Measurements from ENCODE around the gene MRPS18A.
A peak's percentile ranks its signal among the peaks of the same experiment; 100 is the strongest.
"Not testable (repeated sequence)": the region's sequence is repeated elsewhere in the genome, so short reads cannot be mapped to it uniquely, and the experiment has no call there.

MRPS18A gene

DNA sequence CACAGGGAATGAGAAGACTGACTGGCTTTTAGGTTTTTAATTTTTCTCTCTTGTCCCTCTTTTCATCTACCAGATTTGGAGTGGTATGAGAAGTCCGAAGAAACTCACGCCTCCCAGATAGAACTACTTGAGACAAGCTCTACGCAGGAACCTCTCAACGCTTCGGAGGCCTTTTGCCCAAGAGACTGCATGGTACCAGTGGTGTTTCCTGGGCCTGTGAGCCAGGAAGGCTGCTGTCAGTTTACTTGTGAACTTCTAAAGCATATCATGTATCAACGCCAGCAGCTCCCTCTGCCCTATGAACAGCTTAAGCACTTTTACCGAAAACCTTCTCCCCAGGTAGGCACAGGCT is 51.3 kb downstream of the MRPS18A start:
- no peak for DNase-seq (ENCODE audit: low spot score)
- in situ Hi-C loops (cut with MboI; ENCODE audit: low sequenced_read_pairs, unreplicated experiment): no loop called here
- no peak for TF ChIP-seq CTCF (IDR thresholded peaks at IDR 0.05; ENCODE audit: borderline replicate concordance, control extremely low read depth, extremely low read depth, insufficient read depth, missing control alignments)

DNA sequence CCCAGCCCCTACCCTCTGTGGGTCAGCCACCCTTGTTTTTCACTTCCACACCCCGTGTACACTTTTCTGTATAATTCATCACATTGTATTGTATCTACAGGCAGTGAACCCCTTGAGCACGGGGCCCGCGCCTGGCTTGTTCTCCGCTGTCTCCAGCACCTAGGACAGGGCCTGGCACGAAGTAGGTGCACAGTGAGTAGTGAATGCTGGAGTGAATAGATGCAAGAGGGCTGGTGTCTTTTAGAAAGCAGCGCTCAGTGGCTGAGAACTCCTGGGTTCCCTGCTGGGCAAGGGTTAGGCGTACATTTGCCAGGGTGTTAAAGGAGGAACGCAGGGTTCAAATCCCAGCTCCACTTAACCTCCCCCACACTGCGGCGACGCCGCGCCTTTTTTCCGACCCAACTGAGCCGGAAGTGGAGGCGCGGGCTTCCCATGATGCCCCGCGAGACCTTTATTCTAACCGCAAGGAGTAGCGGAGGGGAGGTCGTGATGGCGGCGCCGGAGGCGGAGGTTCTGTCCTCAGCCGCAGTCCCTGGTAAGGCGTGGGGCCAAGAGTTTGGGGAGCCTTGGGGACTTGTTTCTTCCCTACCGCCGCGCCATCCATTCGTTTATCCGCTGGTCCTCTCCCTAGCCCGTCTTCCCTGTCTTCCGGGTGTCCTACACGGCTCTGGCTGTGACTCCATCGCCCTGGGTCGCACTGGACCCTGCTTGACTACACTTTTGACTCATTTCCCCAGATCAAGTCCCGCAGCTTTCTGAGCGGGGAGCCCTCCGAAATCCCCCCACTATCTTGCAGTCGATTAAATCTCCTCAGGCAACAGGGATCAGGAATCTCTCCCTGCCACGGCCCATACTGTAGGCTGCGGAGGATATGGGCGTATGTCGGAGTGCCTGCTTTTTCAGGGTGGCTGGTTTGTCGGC is 51.9 kb downstream of the MRPS18A start, which contains the start of gene MAD2L1BP:
Gene MAD2L1BP, plus strand, starts transcription at position 454 of the 921 bp plus-strand sequence. Its CDS starts 36 bp downstream, at position 490.
- no peak for TF ChIP-seq CTCF (IDR thresholded peaks at IDR 0.05; ENCODE audit: borderline replicate concordance, control extremely low read depth, extremely low read depth, insufficient read depth, missing control alignments)
- in situ Hi-C loops (cut with MboI; ENCODE audit: low sequenced_read_pairs, unreplicated experiment): no loop called here
- peak; percentile 85 for DNase-seq (ENCODE audit: low spot score)

DNA sequence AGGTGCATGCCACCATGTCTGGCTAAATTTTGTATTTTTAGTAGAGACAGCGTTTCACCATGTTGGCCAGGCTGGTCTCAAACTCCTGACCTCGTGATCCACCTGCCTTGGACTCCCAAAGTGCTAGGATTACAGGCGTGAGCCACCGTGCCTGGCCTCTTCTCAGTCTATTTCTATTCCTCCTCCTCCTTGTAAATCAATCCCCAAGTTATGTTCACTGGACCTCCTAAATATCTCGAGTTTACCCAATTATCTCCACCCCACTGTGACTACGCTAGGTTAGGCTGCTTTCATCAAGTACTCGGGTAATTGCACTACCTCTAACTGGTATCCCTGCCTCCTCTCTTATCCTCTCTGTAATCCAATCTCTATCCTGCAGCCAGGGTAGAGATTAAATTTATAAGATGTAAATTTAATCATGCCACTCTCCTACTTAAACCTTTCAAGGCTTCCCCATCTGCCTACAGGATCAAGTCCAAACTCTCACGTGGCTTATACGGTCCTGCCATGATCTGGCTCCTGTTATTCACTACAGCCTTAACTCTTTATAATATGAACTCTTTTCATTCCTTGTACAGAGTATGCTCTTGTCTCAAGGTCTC is 52.8 kb downstream of the MRPS18A start:
- no peak for DNase-seq (ENCODE audit: low spot score)
- TF ChIP-seq CTCF (IDR thresholded peaks at IDR 0.05; ENCODE audit: borderline replicate concordance, control extremely low read depth, extremely low read depth, insufficient read depth, missing control alignments): no peak
- in situ Hi-C loops (cut with MboI; ENCODE audit: low sequenced_read_pairs, unreplicated experiment): no loop called here

- DNase-seq (ENCODE audit: low spot score); in situ Hi-C loops (cut with MboI; ENCODE audit: low sequenced_read_pairs, unreplicated experiment): not testable (repeated sequence)
Observed at GRCh38 chr6:43633002-43633401, 54.6 kb downstream of the MRPS18A start.

DNA sequence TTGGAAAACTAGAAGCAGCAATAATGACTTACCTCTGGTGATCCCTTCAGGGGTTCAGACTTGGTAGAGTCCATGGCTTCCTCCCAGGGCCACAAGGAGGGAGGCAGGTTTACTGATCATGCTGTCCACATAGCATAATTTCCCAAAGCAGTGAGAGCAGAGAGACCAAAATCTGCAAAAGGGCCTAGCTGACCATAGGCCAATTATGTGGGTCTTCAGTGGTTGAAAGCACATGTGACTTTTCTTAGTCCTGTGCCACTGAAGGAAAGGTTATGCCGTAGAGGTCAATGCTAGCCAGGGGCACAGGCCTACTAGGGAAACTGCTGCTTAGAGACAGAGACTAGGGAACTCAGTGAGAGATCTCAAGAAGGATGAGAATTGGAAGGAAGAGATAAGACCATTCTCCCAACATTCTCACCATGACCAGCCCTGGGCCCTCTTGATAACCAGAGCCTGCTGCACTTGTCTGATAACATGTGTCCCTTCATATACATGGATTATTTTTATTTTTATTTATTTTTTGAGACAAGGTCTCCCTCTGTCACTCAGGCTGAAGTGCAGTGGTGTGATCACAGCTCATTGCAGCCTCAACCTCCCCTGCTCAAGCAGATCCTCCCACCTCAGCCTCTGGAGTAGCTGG is 56.5 kb downstream of the MRPS18A start:
- no peak for DNase-seq (ENCODE audit: low spot score)
- TF ChIP-seq CTCF (IDR thresholded peaks at IDR 0.05; ENCODE audit: borderline replicate concordance, control extremely low read depth, extremely low read depth, insufficient read depth, missing control alignments): no peak
- in situ Hi-C loops (cut with MboI; ENCODE audit: low sequenced_read_pairs, unreplicated experiment): no loop called here

DNA sequence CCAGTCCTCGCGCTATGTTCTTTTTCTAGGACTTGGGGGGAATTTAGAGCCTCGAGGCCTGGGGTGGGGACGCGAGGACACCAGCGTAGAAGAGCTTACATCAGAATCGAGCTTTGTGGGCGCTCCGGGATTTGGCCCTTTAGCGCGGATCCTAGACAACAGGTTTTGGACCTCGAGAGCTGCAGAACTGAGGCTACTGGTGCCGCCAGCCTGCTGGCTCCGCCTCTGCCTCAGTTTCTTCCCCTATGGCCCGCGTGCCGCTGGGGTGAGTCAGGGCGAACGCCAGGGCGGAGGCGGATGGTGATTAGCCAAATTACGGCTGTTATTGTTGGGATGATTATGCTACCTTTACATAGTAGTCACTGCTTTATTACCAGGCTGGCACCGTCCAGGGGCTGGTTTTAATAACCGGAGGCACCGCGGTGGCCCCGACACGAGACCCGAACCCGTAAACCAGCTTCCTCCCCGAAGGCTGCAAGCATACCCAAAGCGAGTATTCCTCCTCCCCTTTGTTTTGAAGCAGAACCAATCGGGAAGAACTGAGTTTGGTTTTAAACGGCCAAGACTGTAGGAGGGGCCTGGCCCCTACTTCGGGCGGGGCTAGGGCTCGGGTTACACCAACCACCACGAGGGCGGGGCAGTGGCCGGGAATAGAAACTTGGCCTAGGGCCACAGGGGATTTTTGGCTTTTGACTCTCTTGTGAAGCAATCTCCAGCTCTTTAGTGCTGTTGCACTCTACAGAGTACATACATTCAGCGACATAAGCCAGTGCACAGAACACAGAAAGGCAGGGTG is 57.9 kb downstream of the MRPS18A start:
- in situ Hi-C loops (cut with MboI; ENCODE audit: low sequenced_read_pairs, unreplicated experiment): no loop called here
- no peak for TF ChIP-seq CTCF (IDR thresholded peaks at IDR 0.05; ENCODE audit: borderline replicate concordance, control extremely low read depth, extremely low read depth, insufficient read depth, missing control alignments)
- peak; percentile 98 for DNase-seq (ENCODE audit: low spot score)

Measured in GM13976 (cell line).